ENCODE data around the gene ABCC8.

GRCh38 chr11:17388609-17389210 lies 87.9 kb downstream of the ABCC8 start, which contains the start of gene KCNJ11:
- TF ChIP-seq POLR2A (IDR thresholded peaks at IDR 0.05; ENCODE audit: low read length) (no peak), GATA1 (IDR thresholded peaks at IDR 0.05; ENCODE audit: low read depth, low read length) (no peak)

Measured in erythroblast (primary cell).